Thymus (tissue), 11 donors: ENCODE data around the gene JMJD1C. TPM values are rescaled to one million over a fixed set of nuclear protein-coding genes. Genes with fewer than 3 reads are reported as not detected.
"Not testable (repeated sequence)": the region's sequence is repeated elsewhere in the genome, so short reads cannot be mapped to it uniquely, and the experiment has no call there.

Experiments
- DNase-seq, 9 donors: peaks; one replicate each; pipeline ENCODE4 v3.0.0-alpha.2; 2013; ENCODE audit warnings: low spot score in 9 of 9, low read depth in 6 of 9, missing footprints in 1 of 9
- H3K27ac ChIP-seq, 2 donors: one replicate each; pipeline ENCODE4 v1.5.1; 2013; ENCODE audit warnings: control low read depth in 1 of 2, low read depth in 1 of 2, low read length in 1 of 2, mild to moderate bottlenecking in 1 of 2, moderate library complexity in 1 of 2
- H3K27me3 ChIP-seq, 2 donors: one replicate each; pipeline ENCODE4 v1.5.1; 2013; ENCODE audit warnings: low read length in 1 of 2; ENCODE audit not compliant: control insufficient read depth in 2 of 2, insufficient read depth in 1 of 2
- H3K36me3 ChIP-seq, 2 donors: one replicate each; pipeline ENCODE4 v1.5.1; 2013; ENCODE audit warnings: low read length in 1 of 2, mild to moderate bottlenecking in 1 of 2, moderate library complexity in 1 of 2; ENCODE audit not compliant: control insufficient read depth in 2 of 2, insufficient read depth in 2 of 2
- H3K4me1 ChIP-seq, 2 donors: one replicate each; pipeline ENCODE4 v1.5.1; 2013; ENCODE audit warnings: low read length in 2 of 2; ENCODE audit not compliant: control insufficient read depth in 2 of 2, insufficient read depth in 2 of 2
- H3K4me3 ChIP-seq, 2 donors: one replicate each; pipeline ENCODE4 v1.5.1; 2013; ENCODE audit warnings: low read length in 2 of 2, control low read depth in 1 of 2, mild to moderate bottlenecking in 1 of 2
- H3K9me3 ChIP-seq, 2 donors: one replicate each; pipeline ENCODE4 v1.5.1; 2013; ENCODE audit warnings: low read length in 1 of 2, mild to moderate bottlenecking in 1 of 2; ENCODE audit not compliant: control insufficient read depth in 2 of 2, insufficient read depth in 1 of 2
- WGBS: extraction: QIAGEN DNeasy Blood & Tissue Kit; methylation state at CpG from one replicate; pipeline ENCODE4 v1.1.7; 2013; 5-methylcytosine and 5-hydroxymethylcytosine counted together
- polyA plus RNA-seq: library from polyadenylated mRNA; stranded (reverse); fragments of 200-250 nt; gene quantifications from one replicate; pipeline ENCODE4 v1.2.3, GENCODE V29; 2013
- total RNA-seq: library from RNA; stranded (reverse); fragments of 120-200 nt; gene quantifications from one replicate; pipeline ENCODE4 v1.2.4, GENCODE V29; 2013
- donor health status: healthy.

Gene JMJD1C
- total and polyA plus RNA-seq, 2 donors = 70.8 to 86.2 TPM

- Histone ChIP-seq H3K4me3 (no peak overlapping the region), H3K4me1 (peaks cover 0 to 5% of the 10 kb centered on the region in 2 donors)
Measured at GRCh38 chr10:63236113-63236935, 229.5 kb downstream of the JMJD1C start.

GRCh38 chr10:63235136-63235535 is 230.6 kb downstream of the JMJD1C start:
- not testable (repeated sequence) for H3K27me3 ChIP-seq, H3K4me1 ChIP-seq, H3K9me3 ChIP-seq, H3K27ac ChIP-seq, DNase-seq, H3K4me3 ChIP-seq, H3K36me3 ChIP-seq
- 98% methylated on average over 10 of the region's 10 CpGs for WGBS

More at GRCh38 chr10:63236113-63236935, 229.5 kb downstream of the JMJD1C start:
- H3K27me3 ChIP-seq = no peaks in the 10 kb centered on the region
- peak in 2 of 9 donors; percentile 25 to 55 for DNase-seq
- 97% methylated on average over 2 of the region's 2 CpGs for WGBS
- H3K9me3 ChIP-seq = no peaks in the 10 kb centered on the region
- peak overlapping the region in 1 of 2 donors; percentile 63 for H3K27ac ChIP-seq
- H3K36me3 ChIP-seq = no peaks in the 10 kb centered on the region

GRCh38 chr10:63229161-63229560 is 236.6 kb downstream of the JMJD1C start:
- peaks cover 0 to 5% of the 10 kb centered on the region in 2 donors for H3K4me1 ChIP-seq
- no peak overlapping the region for H3K4me3 ChIP-seq
- WGBS = 96% methylated on average over 4 of the region's 4 CpGs
- H3K27ac ChIP-seq = no peak overlapping the region
- no peaks in the 10 kb centered on the region for H3K9me3 ChIP-seq
- DNase-seq = no peak
- no peaks in the 10 kb centered on the region for H3K27me3 ChIP-seq
- no peaks in the 10 kb centered on the region for H3K36me3 ChIP-seq

GRCh38 chr10:63228237-63228636 is 237.5 kb downstream of the JMJD1C start:
- no peak overlapping the region for H3K4me3 ChIP-seq
- peaks cover 0 to 5% of the 10 kb centered on the region in 2 donors for H3K4me1 ChIP-seq
- H3K9me3 ChIP-seq = no peaks in the 10 kb centered on the region
- no peak for DNase-seq
- no peak overlapping the region for H3K27ac ChIP-seq
- H3K27me3 ChIP-seq = no peaks in the 10 kb centered on the region
- H3K36me3 ChIP-seq = no peaks in the 10 kb centered on the region

GRCh38 chr10:63227207-63227895 is 238.4 kb downstream of the JMJD1C start:
- peaks cover 0 to 5% of the 10 kb centered on the region in 2 donors for H3K4me1 ChIP-seq
- no peaks in the 10 kb centered on the region for H3K9me3 ChIP-seq
- DNase-seq = no peak
- WGBS = 71% methylated on average over 3 of the region's 3 CpGs
- H3K27me3 ChIP-seq = no peaks in the 10 kb centered on the region
- H3K27ac ChIP-seq = no peak overlapping the region
- H3K4me3 ChIP-seq = no peak overlapping the region
- no peaks in the 10 kb centered on the region for H3K36me3 ChIP-seq

- no peak for DNase-seq
- no peaks in the 10 kb centered on the region for H3K9me3 ChIP-seq
- no peaks in the 10 kb centered on the region for H3K36me3 ChIP-seq
- no peak overlapping the region for H3K4me3 ChIP-seq
- WGBS = 96% methylated on average over 1 of the region's 1 CpG
- H3K27ac ChIP-seq = no peak overlapping the region
- peaks cover 0 to 5% of the 10 kb centered on the region in 2 donors for H3K4me1 ChIP-seq
- H3K27me3 ChIP-seq = no peaks in the 10 kb centered on the region
Measured at GRCh38 chr10:63224241-63224640, 241.5 kb downstream of the JMJD1C start.

GRCh38 chr10:63221950-63222349 is 243.8 kb downstream of the JMJD1C start:
- Histone ChIP-seq H3K36me3 (no peaks in the 10 kb centered on the region), H3K27me3 (no peaks in the 10 kb centered on the region), H3K9me3 (no peaks in the 10 kb centered on the region), H3K4me1 (peaks cover 0 to 5% of the 10 kb centered on the region in 2 donors), H3K27ac (no peak overlapping the region), H3K4me3 (no peak overlapping the region)
- 93% methylated on average over 4 of the region's 4 CpGs for WGBS
- no peak for DNase-seq

- no peaks in the 10 kb centered on the region for H3K27me3 ChIP-seq
- no peak for DNase-seq
- no peaks in the 10 kb centered on the region for H3K9me3 ChIP-seq
- 66% methylated on average over 5 of the region's 5 CpGs for WGBS
- H3K4me1 ChIP-seq = no peaks in the 10 kb centered on the region
- no peak overlapping the region for H3K27ac ChIP-seq
- H3K36me3 ChIP-seq = peaks cover 5 to 15% of the 10 kb centered on the region in 2 donors
- no peak overlapping the region for H3K4me3 ChIP-seq
Measured at GRCh38 chr10:63219749-63220148, 246.0 kb downstream of the JMJD1C start.

- no peaks in the 10 kb centered on the region for H3K4me1 ChIP-seq
- 36% methylated on average over 3 of the region's 3 CpGs for WGBS
- H3K9me3 ChIP-seq = no peaks in the 10 kb centered on the region
- no peaks in the 10 kb centered on the region for H3K27me3 ChIP-seq
- peak overlapping the region in 1 of 2 donors; percentile 24 for H3K27ac ChIP-seq
- H3K4me3 ChIP-seq = no peak overlapping the region
- DNase-seq = peak in 6 of 9 donors; percentile 16 to 66 (median 38)
- peaks cover 17 to 34% of the 10 kb centered on the region in 2 donors for H3K36me3 ChIP-seq
Measured at GRCh38 chr10:63217120-63217605, 248.6 kb downstream of the JMJD1C start.
